HG02885 (cell line): ENCODE measurements around the gene LCORL.
"Not testable (repeated sequence)": the region's sequence is repeated elsewhere in the genome, so short reads cannot be mapped to it uniquely, and the experiment has no call there.

Experiments
- ATAC-seq: cut with Tn5 transposase; IDR thresholded peaks from one replicate; pipeline ENCODE4 v1.9.1; 2021; ENCODE audit warnings: mild to moderate bottlenecking; ENCODE audit not compliant: unreplicated experiment, poor library complexity

The LCORL gene

DNA sequence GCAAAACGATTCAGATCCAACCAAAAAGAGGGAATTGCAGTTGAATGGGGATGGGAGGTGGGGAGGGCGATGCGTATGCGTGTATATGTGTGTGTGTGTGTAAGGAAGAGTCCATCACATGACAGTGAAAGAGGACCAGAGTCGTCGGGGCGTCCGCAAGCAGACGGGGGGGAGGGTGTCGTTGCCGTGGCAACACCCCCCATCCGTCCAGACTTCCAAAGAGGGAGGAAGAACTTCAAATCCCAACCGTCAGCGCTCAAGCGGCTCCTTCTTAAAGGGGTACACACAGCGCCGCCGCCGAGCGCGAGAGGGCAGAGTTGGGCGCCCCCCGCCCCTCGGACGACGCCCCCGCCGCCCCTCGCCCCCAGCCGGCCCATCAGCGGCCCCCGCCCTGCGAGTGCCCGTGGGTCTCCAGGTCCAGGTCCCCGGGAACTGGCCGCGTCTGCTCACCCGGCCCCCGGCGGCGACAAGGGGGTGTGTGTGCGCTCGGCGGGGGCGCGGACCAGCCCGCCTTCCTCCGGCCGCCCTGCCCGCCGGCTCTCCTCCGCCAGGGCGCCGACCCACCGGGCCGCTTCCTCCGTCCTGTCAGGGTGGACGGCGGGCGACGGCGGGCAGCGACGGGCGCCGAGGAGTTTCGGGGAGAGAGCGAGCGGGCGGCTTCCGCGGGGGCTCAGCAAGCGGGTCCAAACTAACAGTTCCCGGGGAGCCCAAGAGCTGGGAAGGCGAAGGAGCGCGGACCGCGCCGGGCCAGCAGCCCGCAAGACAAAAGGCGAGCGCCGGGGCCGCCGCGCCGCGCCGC, 685 bp downstream of the LCORL start:
- peak; percentile 17 for ATAC-seq

DNA sequence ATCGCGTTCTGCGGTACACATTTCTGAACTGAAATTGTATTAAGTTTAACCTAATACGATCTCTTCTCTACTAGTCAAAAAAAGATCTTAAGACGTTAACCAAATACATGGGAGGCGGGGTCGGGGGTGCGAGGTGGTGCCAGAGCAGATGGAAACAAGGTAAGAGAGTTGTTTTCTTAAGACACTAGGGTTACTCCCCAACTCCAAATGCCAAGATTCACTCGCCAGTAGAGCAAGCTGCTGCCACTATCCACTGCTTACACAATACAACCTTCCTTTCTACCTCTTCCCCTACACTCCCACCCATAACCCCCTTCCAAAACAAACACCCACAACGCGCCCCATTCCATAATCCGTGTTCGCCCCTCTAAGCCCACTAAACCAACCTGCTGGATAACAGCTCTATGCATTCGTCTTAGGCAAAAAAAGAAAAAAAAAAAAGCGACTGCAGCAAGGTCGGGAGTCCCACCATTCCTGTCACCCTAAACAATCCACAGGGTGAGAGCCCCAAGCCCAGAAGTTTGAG, 1.3 kb downstream of the LCORL start:
- ATAC-seq: no peak

DNA sequence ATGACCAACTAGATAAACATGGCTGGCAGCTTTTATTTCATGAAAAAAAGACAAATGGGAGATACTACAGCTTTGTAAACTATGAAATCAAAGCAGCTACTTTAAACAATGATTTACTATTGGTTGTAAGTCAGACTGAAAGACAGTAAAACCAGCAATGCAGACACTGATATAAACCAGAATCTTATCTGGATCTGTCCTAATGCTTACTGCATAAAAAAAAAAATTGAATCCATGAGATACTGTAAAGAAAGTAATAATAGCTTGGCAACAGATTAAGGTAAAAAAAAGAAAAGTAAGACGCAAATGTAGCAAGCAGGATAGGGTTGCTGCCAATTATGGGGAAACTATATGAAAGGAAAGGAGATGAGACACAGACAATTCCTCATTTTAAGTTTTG, 7.3 kb downstream of the LCORL start:
- ATAC-seq: no peak

DNA sequence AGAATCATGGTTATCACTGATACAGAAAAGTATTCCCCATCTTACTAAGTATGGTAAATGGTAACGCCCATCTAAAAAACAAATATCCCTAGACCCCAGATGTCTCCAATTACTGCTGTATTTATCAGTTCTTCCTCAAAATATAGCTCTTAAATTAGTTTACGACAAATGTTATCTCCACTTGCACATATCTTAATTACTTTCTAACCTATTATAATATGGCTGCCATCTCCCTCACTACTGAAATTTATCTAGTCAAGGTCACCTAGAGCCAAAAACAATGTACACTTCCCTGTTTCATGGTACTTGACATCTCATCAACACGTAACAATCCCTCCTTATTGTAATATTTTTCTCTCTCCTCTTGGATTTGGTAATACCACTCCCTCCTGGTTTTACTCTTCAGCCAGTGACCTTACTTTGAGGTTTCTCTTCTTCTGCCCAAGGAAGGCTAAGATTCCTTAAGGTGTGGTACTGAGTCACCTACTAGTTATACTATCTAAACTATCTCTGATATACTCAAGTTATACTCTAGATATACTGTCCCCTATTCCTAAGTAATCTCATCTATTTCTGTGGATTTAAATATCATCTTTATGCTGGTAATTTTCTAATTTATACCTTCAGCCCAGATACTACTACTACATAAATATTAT, 8.6 kb downstream of the LCORL start:
- ATAC-seq: no peak

DNA sequence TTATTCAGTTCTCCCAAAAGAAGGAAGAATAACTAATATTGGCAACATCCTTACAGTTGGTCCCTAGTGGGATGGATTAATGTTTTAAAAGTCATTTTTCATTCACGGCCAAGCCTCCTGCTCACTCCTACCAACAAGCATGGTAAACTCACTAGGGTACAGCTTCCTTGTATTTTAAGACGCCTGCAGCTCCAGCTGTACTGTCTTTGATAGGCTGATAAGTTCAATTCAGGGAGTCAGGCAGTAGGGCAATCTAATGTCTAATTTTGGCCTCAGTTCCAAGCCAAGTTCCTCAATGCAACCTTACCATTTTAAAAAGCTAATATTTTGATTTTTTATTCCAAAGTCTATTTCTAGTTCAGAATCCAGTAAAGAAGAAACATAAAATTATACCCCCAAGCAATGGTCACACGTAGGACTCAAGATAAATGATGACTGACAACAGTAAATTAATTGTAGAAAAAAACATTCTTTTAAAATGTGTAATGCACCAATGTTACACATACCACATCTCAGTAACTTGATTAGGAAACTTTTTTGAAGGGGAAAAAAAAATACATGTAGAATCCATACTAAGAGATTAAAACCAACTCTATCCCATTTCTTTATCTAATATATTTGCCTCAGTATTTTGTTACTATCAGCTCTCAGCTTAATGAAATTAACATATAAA, 9.3 kb downstream of the LCORL start:
- no peak for ATAC-seq

DNA sequence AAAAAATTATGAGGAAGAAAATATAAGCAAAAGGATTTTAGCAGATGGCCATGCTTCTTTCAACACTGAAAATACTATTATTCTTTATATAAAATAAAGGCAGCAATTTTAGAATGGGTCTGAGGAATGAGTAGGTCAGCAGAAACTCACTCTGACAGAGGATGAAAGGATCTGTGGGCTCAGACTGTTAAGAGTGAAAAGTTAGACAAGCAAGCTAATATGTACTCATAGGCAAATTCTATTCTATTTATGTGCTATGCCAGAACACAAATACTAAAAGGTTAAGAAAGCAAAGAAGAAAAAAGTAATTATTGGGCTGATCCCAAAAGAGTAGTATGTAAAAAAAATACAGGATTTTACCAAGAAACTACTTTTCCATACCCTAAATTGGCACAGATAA, 13.9 kb downstream of the LCORL start:
- peak; percentile 37 for ATAC-seq

DNA sequence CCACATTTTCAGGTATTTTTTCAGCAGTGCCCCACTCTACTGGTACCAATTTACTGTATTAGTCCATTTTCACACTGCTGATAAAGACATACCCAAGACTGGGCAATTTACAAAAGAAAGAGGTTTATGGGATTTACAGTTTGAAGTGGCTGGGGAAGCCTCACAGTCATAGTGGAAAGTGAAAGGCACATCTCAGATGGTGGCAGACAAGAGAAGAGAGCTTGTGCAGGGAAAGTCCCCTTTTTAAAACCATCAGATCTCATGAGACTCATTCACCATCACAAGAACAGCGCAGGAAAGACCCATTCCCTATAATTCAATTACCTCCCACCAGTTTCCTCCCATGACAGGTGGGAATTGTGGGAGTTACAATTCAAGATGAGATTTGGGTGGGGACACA, 15.1 kb downstream of the LCORL start:
- not testable (repeated sequence) for ATAC-seq

DNA sequence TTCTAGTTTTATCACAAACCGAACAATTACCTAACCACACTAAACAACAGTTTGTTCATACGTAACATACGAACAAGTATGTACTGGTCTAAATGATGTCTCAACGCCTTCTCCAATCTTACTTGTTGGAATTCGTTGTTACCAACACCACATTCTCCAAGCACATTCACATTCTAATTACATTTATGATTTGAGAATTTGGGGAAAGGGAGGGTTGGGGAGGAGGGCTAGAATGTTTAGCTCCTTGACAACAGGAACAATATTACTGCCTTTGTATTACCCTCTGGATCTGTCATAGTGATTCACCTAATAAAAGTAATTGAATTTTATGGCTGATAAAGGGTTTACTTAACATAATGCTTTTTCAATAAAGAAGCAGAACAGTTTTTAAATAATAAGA, 24.4 kb downstream of the LCORL start:
- ATAC-seq: no peak

DNA sequence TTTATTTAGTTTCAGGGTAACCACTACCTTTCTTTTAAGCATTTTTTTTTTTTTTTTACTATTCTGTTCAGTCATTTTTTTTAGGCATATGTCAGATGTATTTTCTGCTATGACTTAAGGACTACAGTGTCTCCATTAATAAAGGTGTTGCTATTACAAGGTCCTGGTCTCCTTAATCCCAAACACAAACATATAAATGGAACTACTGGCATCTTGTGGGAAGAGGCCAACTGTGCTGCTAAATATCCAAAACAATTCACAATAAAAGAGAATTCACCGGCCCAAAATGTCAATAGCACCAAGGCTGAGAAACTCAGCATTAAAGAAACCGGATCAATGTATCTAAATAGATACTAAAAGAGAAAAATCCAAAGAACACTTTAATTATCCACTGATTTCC, 26.4 kb downstream of the LCORL start:
- no peak for ATAC-seq

DNA sequence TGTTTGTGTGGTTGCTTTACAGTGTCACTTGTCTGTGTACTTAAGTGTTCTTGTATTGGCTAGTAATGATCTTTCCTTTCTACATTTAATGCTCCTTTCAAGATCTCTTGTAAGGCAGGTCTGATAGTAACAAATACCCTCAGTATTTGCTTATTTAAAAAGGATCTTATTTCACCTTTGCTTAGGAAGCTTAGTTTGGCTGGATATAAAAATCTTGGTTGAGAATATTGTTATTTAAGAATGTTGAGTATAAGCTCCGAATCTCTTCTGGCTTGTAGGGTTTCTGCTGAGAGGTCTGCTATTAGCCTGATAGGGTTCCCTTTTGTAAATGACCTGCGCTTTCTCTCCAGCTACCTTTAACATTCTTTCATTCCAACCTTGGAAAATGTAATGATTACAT, 35.7 kb downstream of the LCORL start:
- no peak for ATAC-seq

DNA sequence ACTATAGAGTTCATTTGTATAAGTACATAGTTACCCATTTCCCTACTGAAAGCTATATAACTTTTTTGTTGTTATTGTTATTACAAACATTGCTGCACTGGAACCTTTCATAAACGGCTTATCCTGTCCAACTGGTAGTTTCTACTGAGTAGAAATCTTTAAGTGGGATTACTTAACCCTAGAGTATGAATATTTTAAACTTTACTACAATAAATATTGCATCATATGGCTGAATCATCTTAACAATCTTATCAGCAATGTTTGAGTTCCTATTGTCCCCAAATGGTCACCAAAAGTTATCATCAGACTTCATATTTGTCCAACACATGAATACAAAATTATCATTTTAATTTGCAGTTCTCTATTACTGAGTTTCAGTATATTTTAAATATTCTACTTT, 40.5 kb downstream of the LCORL start:
- ATAC-seq: no peak

DNA sequence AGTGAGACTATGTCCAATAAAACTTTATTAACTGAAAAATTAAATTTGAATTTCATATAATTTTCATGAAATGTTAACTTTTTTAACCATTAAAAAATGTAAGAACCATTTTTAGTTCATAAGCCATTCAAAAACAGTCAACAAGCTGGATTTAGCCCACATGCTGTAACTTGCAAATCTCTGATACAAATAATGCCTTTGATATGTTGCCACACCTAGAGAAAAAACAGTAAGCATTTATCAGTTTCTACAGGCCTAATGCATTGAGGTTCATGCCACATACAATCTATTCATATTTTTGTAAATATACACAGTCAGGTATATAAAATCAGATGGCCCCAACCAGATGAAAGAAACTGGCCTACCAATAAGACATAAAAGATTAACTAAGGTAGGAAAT, 52.8 kb downstream of the LCORL start:
- ATAC-seq: no peak

DNA sequence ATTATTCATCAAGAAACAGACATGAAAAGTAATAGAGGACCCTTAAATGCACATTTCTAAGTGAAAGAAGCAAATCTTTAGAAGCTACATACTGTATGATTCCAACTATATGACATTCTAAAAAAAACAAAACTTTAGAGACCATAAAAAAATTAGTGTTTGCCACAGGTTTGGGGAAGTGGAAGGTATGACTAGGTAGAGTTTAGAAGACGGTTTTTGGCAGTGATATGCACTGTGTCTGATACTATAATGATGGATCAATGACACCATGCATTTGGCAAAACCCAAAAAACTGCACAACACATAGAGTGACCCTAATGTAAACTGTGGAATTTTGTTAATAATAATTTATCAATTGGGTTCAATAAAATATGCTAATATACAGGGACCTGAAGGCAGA, 54.5 kb downstream of the LCORL start:
- ATAC-seq: no peak

DNA sequence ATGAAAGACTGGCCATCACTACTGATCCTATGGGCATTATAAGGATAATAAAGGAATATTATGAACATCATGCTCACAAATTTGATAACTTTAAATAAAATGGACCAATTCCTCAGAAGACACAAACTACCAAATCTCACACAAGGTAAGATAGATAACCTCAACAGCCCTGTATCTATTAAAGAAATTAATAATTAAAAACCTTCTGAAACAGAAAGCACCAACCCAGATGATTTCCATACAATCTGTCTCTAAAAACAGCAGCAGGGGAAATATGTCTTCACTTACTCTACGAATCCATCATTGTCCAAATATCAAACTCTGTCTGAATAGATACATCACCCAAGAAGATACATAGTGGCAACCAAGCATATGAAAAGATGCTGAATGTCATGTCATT, 55.2 kb downstream of the LCORL start:
- ATAC-seq: no peak

DNA sequence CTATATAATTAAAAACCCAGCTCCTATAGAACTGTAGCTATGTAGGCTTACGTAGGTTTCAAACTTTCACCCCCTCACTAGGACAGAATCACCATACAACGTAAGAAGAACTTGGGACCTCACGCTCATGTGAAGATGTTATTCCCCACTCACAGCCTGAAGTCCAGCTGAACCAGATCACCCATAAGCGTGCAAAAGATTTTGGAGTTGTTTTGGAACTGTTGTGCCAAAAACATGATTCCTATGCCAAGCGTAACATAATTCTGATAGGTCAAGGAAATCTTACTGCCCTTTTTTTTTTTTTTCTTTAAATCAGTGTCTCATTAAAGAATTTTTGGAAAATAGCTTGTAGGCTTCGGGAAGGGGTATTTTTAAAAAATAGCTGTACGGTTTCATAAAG, 57.0 kb downstream of the LCORL start:
- ATAC-seq: no peak

DNA sequence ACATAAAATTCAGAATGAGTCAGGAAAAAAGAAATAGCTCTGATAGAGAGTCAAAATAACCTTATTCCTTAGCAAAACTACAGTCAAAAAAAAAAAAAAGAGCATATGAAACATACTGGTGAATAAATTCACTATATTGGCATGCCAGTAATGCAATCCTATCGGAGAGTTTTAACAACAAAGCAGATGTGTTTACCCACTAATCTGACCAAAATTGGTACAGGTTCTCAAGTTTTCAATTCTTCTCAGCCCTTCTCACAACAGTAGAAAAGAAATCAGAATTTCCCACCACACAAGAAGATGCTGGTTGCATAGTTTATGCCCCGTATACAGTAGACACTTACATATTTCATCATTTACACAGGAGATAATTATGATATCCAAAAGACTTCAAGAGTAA, 59.4 kb downstream of the LCORL start:
- ATAC-seq: no peak

DNA sequence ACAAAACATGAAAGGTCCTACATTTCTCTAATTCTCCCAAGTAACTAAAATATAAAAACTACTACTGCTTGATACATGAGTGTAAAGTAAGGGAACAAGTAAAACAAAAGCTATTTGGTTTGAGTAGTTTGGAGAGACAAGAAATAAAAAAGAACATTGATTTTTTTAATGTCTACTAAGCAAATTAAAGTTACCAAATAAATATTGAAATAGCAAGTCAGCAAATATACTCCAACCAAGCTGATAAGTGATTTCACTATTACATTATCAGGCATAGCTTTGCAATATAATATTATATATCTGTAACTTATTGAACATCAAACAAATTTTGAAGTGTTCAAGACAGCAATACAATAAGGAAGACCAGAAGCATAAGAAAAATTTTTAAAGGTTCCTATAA, 60.3 kb downstream of the LCORL start:
- ATAC-seq: no peak

DNA sequence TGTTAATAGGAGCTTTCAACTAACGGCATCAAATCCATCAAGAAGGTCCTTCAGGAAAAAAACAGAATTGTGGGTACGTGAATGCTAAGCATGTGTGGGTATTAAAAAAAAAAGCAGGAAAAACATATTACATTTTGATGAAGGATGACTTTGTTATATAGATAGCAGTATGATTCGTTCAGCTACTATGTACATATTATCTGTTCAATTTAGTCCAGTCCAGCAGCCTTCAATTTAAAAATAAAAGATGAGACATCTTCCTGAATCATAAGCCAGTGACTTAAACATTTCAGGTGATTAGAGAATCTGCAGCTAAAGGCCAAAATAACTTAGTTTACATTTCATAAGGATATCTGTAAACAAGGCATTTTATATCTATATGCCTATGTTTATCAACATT, 63.4 kb downstream of the LCORL start:
- no peak for ATAC-seq

DNA sequence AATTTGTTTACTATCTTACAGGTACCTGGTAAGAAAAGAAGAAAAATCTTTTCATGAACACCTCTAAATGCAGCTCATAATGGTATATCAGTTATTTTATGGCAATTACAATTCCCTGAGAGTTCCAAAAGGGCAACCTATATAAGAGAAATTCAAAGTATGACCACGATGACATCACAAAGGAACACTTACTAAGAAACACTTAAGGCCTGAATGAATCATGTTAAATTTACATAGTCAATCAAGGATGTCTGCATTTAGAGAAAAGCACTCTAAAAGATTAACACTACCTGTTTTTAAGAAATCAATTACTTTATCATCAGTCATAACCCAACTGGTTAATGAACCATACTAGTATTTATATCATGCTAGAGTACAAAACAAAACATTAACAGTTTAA, 63.9 kb downstream of the LCORL start:
- no peak for ATAC-seq

DNA sequence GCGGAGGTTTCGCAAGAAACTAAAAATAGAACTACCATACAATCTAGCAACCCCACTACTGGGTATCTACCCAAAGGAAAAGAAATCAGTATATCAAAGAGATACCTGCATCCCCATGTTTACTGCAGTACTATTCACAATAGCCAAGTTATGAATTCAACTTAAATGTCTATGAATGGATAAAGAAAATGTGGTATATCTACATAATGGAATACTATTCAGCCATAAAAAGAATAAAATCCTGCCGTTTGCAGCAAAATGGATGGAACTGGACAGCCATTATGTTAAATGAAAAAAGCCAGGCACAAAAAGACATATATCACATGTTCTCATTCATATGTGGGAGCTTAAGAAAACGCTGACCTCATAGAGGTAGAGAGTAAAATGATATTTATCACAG, 65.3 kb downstream of the LCORL start:
- no peak for ATAC-seq

DNA sequence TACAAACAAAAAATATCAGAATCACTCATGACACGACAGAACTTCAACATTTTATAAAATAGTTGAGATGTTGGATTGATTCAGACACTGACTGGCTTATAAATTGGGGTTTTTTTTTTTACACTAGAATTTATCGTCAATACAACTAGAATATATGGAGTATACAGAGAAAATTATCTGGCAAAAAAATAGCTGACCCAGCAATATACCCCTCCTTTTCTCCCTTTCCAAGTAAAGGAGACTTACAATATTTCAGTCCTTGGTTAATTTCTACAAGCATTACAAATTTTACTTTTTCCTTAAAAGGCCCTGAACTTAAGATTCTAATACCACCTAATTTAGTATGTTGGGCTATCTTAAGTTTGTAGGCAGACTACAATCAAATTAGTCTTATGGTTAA, 76.3 kb downstream of the LCORL start:
- ATAC-seq: no peak
